Suprapubic skin (tissue), 4 donors: ENCODE results near the gene PPP6R3. TPM values are rescaled to one million over a fixed set of nuclear protein-coding genes. Genes with fewer than 3 reads are reported as not detected.

Experiments used
- DNase-seq, 2 donors: peaks; one replicate each; pipeline ENCODE4 v3.0.0-alpha.2; 2019; ENCODE audit warnings: low spot score in 2 of 2
- H3K27ac ChIP-seq: fragments of 200-600 bp; sonication (generic); one replicate; pipeline ENCODE4 v1.5.1; 2019
- H3K27me3 ChIP-seq: fragments of 200-600 bp; sonication (generic); one replicate; pipeline ENCODE4 v1.5.1; 2019
- H3K36me3 ChIP-seq: fragments of 200-600 bp; sonication (generic); one replicate; pipeline ENCODE4 v1.5.1; 2019
- H3K4me1 ChIP-seq: fragments of 200-600 bp; sonication (generic); one replicate; pipeline ENCODE4 v1.5.1; 2019
- H3K4me3 ChIP-seq: fragments of 200-600 bp; sonication (generic); one replicate; pipeline ENCODE4 v1.5.1; 2019; ENCODE audit warnings: mild to moderate bottlenecking
- H3K9me3 ChIP-seq: fragments of 200-600 bp; sonication (generic); one replicate; pipeline ENCODE4 v1.5.1; 2019
- CTCF ChIP-seq, 2 donors: fragments of 200-600 bp in 1 of 2; fragments of 450-650 bp in 1 of 2; sonication (generic) in 1 of 2; IDR thresholded peaks; one replicate each; pipeline ENCODE4 v1.5.1; 2016 to 2019; ENCODE audit warnings: antibody characterized with exemption in 2 of 2, mild to moderate bottlenecking in 1 of 2, moderate library complexity in 1 of 2
- EP300 ChIP-seq: sonication (generic); formaldehyde crosslinking; IDR thresholded peaks from one replicate; pipeline ENCODE4 v1.6.1; 2017; ENCODE audit warnings: antibody characterized with exemption
- POLR2A ChIP-seq, 2 donors: fragments of 450-650 bp; IDR thresholded peaks; one replicate each; pipeline ENCODE4 v1.6.1; 2017; ENCODE audit warnings: antibody characterized with exemption in 2 of 2, mild to moderate bottlenecking in 2 of 2, moderate library complexity in 2 of 2
- POLR2AphosphoS5 ChIP-seq, 3 donors: sonication (generic); formaldehyde crosslinking; IDR thresholded peaks; one replicate each; pipeline ENCODE4 v1.6.1; 2017; ENCODE audit warnings: antibody characterized with exemption in 3 of 3
- WGBS: methylation state at CpG from one replicate; pipeline ENCODE4 v1.1.5; 2018; 5-methylcytosine and 5-hydroxymethylcytosine counted together
- total RNA-seq, 4 donors: library from RNA; depleted of rRNA; stranded (reverse); fragments of >200 nt; gene quantifications; one replicate each; pipeline ENCODE4 v1.1.0, GENCODE V29; 2016

The PPP6R3 gene
- total RNA-seq, 4 donors from 2014 or later = 81.8 to 197 (median 97.0) TPM

- Histone ChIP-seq H3K9me3 (no peaks in the 10 kb centered on the region), H3K36me3 (peaks cover 48% of the 10 kb centered on the region), H3K27me3 (no peaks in the 10 kb centered on the region), H3K4me1 (peaks cover 15% of the 10 kb centered on the region), H3K4me3 (no peak overlapping the region), H3K27ac (no peak overlapping the region)
- 76% methylated on average over 2 of the region's 2 CpGs for WGBS
- TF ChIP-seq EP300 (no peak), POLR2A (IDR thresholded peaks at IDR 0.05) (no peak), CTCF (IDR thresholded peaks at IDR 0.05) (no peak), POLR2AphosphoS5 (IDR thresholded peaks at IDR 0.05) (no peak)
- no peak for DNase-seq
Observed at GRCh38 chr11:68552542-68552941, 92.0 kb downstream of the PPP6R3 start.

DNA sequence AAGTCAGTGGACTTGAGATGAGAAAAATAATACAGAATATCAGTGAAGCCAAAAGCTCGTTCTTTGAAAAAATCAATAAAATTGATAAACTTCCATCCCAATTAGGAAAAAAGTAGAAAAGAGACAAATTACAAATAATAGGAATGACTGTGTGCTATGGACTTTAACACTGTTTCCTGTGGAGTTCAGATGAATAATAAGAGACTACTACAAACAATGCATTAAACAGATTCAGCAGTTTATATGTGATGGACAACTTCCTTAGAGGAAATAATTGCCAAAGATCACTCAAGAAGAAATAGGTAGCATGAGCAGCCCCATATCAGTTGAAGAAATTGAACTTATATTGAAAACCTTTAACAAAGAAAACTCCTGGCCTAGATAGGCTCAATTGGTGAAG lies 99.7 kb downstream of the PPP6R3 start:
- TF ChIP-seq EP300 (no peak), CTCF (IDR thresholded peaks at IDR 0.05) (no peak), POLR2A (IDR thresholded peaks at IDR 0.05) (no peak), POLR2AphosphoS5 (IDR thresholded peaks at IDR 0.05) (no peak)
- no peak overlapping the region for H3K4me3 ChIP-seq
- 94% methylated on average over 1 of the region's 1 CpG for WGBS
- peaks cover 72% of the 10 kb centered on the region for H3K36me3 ChIP-seq
- H3K4me1 ChIP-seq = no peaks in the 10 kb centered on the region
- H3K27me3 ChIP-seq = no peaks in the 10 kb centered on the region
- DNase-seq = no peak
- H3K9me3 ChIP-seq = no peaks in the 10 kb centered on the region
- no peak overlapping the region for H3K27ac ChIP-seq

GRCh38 chr11:68563454-68563853 lies 102.9 kb downstream of the PPP6R3 start:
- peaks cover 84% of the 10 kb centered on the region for H3K36me3 ChIP-seq
- no peaks in the 10 kb centered on the region for H3K4me1 ChIP-seq
- H3K27me3 ChIP-seq = no peaks in the 10 kb centered on the region
- H3K4me3 ChIP-seq = no peak overlapping the region
- no peak overlapping the region for H3K27ac ChIP-seq
- TF ChIP-seq POLR2A (IDR thresholded peaks at IDR 0.05) = no peak
- TF ChIP-seq POLR2AphosphoS5 (IDR thresholded peaks at IDR 0.05) = no peak
- TF ChIP-seq CTCF (IDR thresholded peaks at IDR 0.05) = no peak
- TF ChIP-seq EP300 = no peak
- no peaks in the 10 kb centered on the region for H3K9me3 ChIP-seq
- WGBS = 91% methylated on average over 2 of the region's 2 CpGs
- DNase-seq = no peak

DNA sequence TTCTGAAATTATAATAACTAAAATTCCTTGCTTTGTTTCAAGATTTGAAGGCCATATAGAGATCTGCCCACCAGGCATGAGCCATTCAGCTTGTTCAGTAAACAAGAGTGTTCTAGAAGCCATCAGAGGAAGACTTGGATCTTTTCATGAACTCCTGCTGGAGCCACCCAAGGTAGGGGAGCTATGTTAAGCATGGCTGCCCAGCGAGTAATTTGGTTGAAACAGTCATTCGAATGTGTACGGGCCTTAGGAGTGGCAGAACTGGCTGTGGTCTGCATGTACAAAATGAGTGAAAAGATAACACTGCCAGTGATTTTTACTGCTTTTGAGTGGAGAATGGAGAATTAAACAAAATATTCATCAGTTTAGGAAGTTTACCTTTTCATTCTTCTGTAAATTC lies 103.7 kb downstream of the PPP6R3 start:
- Histone ChIP-seq H3K27me3 (no peaks in the 10 kb centered on the region), H3K9me3 (no peaks in the 10 kb centered on the region), H3K36me3 (peaks cover 76% of the 10 kb centered on the region), H3K4me1 (peaks cover 5% of the 10 kb centered on the region), H3K4me3 (no peak overlapping the region), H3K27ac (no peak overlapping the region)
- TF ChIP-seq EP300 (no peak), POLR2AphosphoS5 (IDR thresholded peaks at IDR 0.05) (no peak), CTCF (IDR thresholded peaks at IDR 0.05) (no peak), POLR2A (IDR thresholded peaks at IDR 0.05) (no peak)
- 94% methylated on average over 3 of the region's 3 CpGs for WGBS
- DNase-seq = no peak

GRCh38 chr11:68565768-68566167 lies 105.2 kb downstream of the PPP6R3 start:
- Histone ChIP-seq H3K27ac (no peak overlapping the region), H3K9me3 (no peaks in the 10 kb centered on the region), H3K36me3 (peaks cover 64% of the 10 kb centered on the region), H3K27me3 (no peaks in the 10 kb centered on the region), H3K4me3 (no peak overlapping the region), H3K4me1 (peaks cover 5% of the 10 kb centered on the region)
- DNase-seq = no peak
- WGBS = 68% methylated on average over 5 of the region's 5 CpGs
- TF ChIP-seq POLR2A (IDR thresholded peaks at IDR 0.05) (no peak), EP300 (no peak), CTCF (IDR thresholded peaks at IDR 0.05) (no peak), POLR2AphosphoS5 (IDR thresholded peaks at IDR 0.05) (no peak)
